ENCODE data around the gene SFSWAP.
"Not testable (repeated sequence)": the region's sequence is repeated elsewhere in the genome, so short reads cannot be mapped to it uniquely, and the experiment has no call there.

SFSWAP gene

GRCh38 chr12:131710464-131711457 is at the start of gene SFSWAP:
TSS of gene SFSWAP (plus strand) at chr12:131711090. CDS start at chr12:131711230, 140 bp downstream.
- DNase-seq = no peak

- not testable (repeated sequence) for DNase-seq
Measured at GRCh38 chr12:131661170-131661985, 49.5 kb upstream of the SFSWAP start.

- not testable (repeated sequence) for DNase-seq
Measured at GRCh38 chr12:131661986-131662288, 49.0 kb upstream of the SFSWAP start.

- DNase-seq = not testable (repeated sequence)
Measured at GRCh38 chr12:131662346-131662745, 48.5 kb upstream of the SFSWAP start.

- DNase-seq = not testable (repeated sequence)
Measured at GRCh38 chr12:131665666-131666065, 45.2 kb upstream of the SFSWAP start.

- not testable (repeated sequence) for DNase-seq
Measured at GRCh38 chr12:131666486-131666885, 44.4 kb upstream of the SFSWAP start.

GRCh38 chr12:131666978-131667601 is 43.8 kb upstream of the SFSWAP start:
- DNase-seq = not testable (repeated sequence)

GRCh38 chr12:131671276-131671675 is 39.6 kb upstream of the SFSWAP start:
- DNase-seq = no peak

- no peak for DNase-seq
Measured at GRCh38 chr12:131671871-131672270, 39.0 kb upstream of the SFSWAP start.

GRCh38 chr12:131672311-131672940 is 38.5 kb upstream of the SFSWAP start:
- no peak for DNase-seq

GRCh38 chr12:131672941-131673887 is 37.7 kb upstream of the SFSWAP start:
- no peak for DNase-seq

- no peak for DNase-seq
Measured at GRCh38 chr12:131673888-131674257, 37.0 kb upstream of the SFSWAP start.

- no peak for DNase-seq
Measured at GRCh38 chr12:131674373-131674772, 36.5 kb upstream of the SFSWAP start.

GRCh38 chr12:131675126-131676080 is 35.5 kb upstream of the SFSWAP start:
- no peak for DNase-seq

GRCh38 chr12:131676544-131676943 is 34.3 kb upstream of the SFSWAP start:
- DNase-seq = no peak

- not testable (repeated sequence) for DNase-seq
Measured at GRCh38 chr12:131677067-131677466, 33.8 kb upstream of the SFSWAP start.

GRCh38 chr12:131677699-131678098 is 33.2 kb upstream of the SFSWAP start:
- DNase-seq = no peak

GRCh38 chr12:131678389-131679181 is 32.3 kb upstream of the SFSWAP start:
- not testable (repeated sequence) for DNase-seq

- DNase-seq = not testable (repeated sequence)
Measured at GRCh38 chr12:131679186-131679585, 31.7 kb upstream of the SFSWAP start.

Data from NCI-H1417 treated with DMSO at 0.1 percent for 48 hours (cell line).